Natural killer cell treated with Interleukin-12 subunit alpha and Interleukin-12 subunit beta and Interleukin-15 and Interleukin-18, amount 100 ng/mL, for 72 hours (primary cell): Measurements from ENCODE around the gene NCK2. TPM values are rescaled to one million over a fixed set of nuclear protein-coding genes. Genes with fewer than 3 reads are reported as not detected.
A peak's percentile ranks its signal among the peaks of the same experiment; 100 is the strongest.

ENCODE experiments used
- ATAC-seq, 2 donors: fragments of 150-1000 bp; cut with Tn5 transposase in 1 of 2; sonication (Bioruptor Pico), chemical (Tn5 transposase) in 1 of 2; 2 replicates each; pipeline ENCODE4 v1.10.0; 2021
- DNase-seq: peaks from one replicate; pipeline ENCODE4 v3.0.0; 2022; ENCODE audit warnings: low spot score
- H3K27ac Mint-ChIP-seq, 2 donors: 1 replicate in 1 of 2; 2 replicates in 1 of 2; pipeline ENCODE4 v1.8.0; 2022; ENCODE audit warnings: mixed read lengths in 2 of 2, mild to moderate bottlenecking in 1 of 2, moderate library complexity in 1 of 2
- H3K27me3 Mint-ChIP-seq, 2 donors: 1 replicate in 1 of 2; 2 replicates in 1 of 2; pipeline ENCODE4 v1.8.0; 2022; ENCODE audit warnings: mixed read lengths in 2 of 2
- H3K36me3 Mint-ChIP-seq: one replicate; pipeline ENCODE4 v1.8.0; 2022; ENCODE audit warnings: mixed read lengths
- H3K4me1 Mint-ChIP-seq, 2 donors: 1 replicate in 1 of 2; 2 replicates in 1 of 2; pipeline ENCODE4 v1.8.0; 2022; ENCODE audit warnings: low read depth in 2 of 2, mixed read lengths in 2 of 2, mild to moderate bottlenecking in 1 of 2
- H3K4me3 Mint-ChIP-seq: one replicate; pipeline ENCODE4 v1.8.0; 2022; ENCODE audit warnings: mixed read lengths
- H3K9me3 Mint-ChIP-seq: 2 replicates; pipeline ENCODE4 v1.8.0; 2022; ENCODE audit warnings: mixed read lengths
- total RNA-seq, 2 donors: library from RNA; stranded (reverse); gene quantifications; one replicate each; pipeline ENCODE4 v1.2.3, GENCODE V29; 2022

The NCK2 gene
- total RNA-seq, 2 donors from 2014 or later: 44.7 to 47.4 TPM

DNA sequence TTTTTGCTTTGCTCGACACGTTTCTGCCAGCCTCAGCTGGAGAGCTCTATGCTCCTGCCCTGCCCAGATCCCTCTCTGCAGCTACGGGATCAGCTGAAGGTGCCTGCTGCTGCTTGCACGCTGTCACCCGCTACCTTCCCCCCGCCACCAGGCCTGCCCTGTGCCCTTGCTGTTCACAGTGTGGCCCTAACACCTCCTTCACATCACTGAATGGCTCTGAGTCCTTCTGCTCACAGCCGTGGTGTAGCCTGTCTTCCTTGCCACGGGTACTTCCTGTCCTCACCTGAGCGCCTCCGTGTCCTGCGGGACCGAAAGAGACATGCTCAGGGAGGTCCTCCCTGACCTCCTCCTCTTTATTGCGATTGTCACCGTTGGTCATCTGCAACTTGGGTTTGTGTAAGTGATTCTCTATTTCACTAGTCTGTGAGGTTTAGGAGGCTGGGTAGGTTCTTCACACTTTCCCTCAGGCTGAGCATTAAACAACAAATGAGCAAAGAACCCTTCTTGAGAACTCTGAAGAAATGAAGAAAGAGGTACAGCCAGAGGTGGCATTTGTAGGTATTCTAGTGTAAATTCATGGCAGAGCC, 127.5 kb downstream of the NCK2 start:
- no peaks in the 10 kb centered on the region for H3K36me3 Mint-ChIP-seq

DNA sequence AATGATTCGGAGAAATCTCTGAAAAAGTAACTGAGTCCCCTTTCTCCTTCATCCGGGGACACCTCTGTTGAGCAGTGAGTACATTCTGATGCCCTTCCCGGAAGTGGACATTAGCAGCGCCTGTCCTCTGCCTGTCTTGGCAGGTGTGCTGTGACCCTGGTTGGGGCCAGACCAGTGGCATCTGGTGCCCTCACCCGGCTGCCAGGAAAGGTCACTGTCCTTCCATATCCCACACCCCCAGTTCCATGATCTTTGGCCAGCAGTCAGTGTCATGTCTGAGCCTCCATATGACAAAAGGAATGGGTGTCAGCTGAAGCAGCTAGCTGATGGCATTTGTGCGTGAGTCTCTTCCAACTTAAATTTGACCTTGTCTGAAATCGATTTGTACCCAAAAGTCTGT, 128.1 kb downstream of the NCK2 start:
- Mint-ChIP-seq H3K4me3 (peak overlapping the region; percentile 53), H3K27ac (peak overlapping the region; percentile 29 to 86), H3K9me3 (no peaks in the 10 kb centered on the region), H3K4me1 (peaks cover 64 to 67% of the 10 kb centered on the region in 2 donors), H3K27me3 (no peaks in the 10 kb centered on the region), H3K36me3 (no peaks in the 10 kb centered on the region)
- no peak for ATAC-seq
- DNase-seq: no peak

More for the DNA sequence above, 127.5 kb downstream of the NCK2 start:
- Mint-ChIP-seq H3K9me3 (no peaks in the 10 kb centered on the region), H3K4me1 (peaks cover 59 to 65% of the 10 kb centered on the region in 2 donors), H3K27me3 (no peaks in the 10 kb centered on the region), H3K4me3 (peak overlapping the region; percentile 53), H3K27ac (peak overlapping the region; percentile 29 to 86)
- peak; percentile 68 for DNase-seq
- ATAC-seq: peak; percentile 41 to 54

DNA sequence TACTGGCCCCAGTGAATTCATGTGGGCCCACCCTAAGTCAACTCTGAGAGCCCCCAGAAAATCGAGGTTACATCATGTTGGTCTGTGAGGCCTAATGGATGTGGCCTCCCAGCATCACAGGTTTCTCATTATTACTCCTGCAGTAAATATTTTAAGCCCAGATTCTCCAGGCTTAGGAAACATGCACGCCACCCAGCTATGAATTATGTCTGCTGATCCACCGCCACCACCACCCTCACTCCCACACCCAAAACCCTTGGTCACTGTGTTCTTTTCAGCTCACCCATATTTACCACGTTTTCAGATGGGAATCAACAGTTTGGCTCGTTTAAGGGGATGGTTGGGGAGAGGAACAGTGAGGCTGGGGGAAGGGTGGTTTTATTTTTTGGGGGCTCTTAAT, 128.6 kb downstream of the NCK2 start:
- Mint-ChIP-seq H3K9me3 (no peaks in the 10 kb centered on the region), H3K36me3 (no peaks in the 10 kb centered on the region), H3K27ac (peak overlapping the region; percentile 29 to 86), H3K27me3 (no peaks in the 10 kb centered on the region), H3K4me1 (peaks cover 64 to 67% of the 10 kb centered on the region in 2 donors), H3K4me3 (peak overlapping the region; percentile 53)
- ATAC-seq (no peak), DNase-seq (no peak)

DNA sequence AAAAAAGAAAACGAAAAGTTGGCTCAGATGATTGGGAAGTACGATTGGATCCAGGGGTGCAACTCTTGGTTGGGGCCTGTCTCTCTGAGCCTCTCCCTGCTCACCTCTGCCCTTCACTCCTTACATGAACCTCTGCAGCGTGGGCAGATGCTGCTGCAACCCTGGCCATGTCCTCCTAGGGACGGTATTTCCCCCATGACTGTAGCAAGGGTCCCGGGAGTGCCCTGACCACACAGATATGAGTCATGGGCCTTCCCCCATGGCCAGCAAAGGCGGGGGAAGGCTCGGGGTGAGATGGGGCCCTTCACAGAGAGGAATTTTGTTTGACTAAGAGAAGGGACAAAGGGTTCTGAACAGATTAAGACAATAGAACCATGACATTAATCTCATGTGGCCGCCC, 129.0 kb downstream of the NCK2 start:
- peak overlapping the region; percentile 29 to 86 for H3K27ac Mint-ChIP-seq
- H3K36me3 Mint-ChIP-seq: no peaks in the 10 kb centered on the region
- DNase-seq (peak; percentile 93), ATAC-seq (peak; percentile 93 to 98)
- H3K4me3 Mint-ChIP-seq: peak overlapping the region; percentile 53
- H3K4me1 Mint-ChIP-seq: peaks cover 66 to 68% of the 10 kb centered on the region in 2 donors
- H3K27me3 Mint-ChIP-seq: no peaks in the 10 kb centered on the region
- no peaks in the 10 kb centered on the region for H3K9me3 Mint-ChIP-seq

DNA sequence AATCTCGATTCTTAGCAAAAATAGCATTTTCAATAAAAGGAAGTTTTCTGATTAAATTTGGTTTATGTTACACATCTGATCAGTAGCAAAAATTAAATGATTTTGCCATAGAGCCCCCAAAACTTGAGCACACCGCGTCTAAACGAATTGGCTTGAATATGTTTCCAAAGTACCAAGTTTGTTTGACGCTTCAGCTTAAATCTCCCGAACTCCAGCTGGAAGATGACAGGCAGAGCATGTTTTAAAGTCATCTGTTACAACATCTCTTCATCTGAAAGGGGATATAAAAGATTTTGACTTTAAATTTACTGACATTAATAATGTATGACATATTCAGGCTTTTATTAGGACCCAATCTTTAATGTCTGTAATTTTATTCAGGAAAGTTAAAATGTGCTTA, 129.8 kb downstream of the NCK2 start:
- Mint-ChIP-seq H3K4me3 (peak overlapping the region; percentile 53), H3K36me3 (peaks cover 5% of the 10 kb centered on the region)

DNA sequence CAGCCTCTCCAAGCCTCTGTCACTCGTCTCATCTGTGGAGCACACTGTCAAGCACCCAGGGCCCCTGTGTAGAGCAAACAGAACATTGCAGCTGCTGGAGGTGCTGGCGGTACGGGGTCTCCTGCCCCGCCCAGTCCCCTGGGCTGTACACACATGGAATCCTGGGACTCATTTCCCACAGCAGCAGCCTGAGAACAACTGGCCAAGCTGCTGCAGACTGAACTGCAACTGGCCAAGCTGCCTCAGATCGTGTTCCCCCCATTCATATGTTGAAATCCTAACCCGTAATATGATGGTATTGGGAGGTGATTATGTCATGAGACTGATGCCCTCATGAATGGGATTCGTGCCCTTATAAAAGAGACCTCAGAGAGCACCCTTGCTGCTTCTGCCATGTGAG, 130.5 kb downstream of the NCK2 start:
- Mint-ChIP-seq H3K27me3 (no peaks in the 10 kb centered on the region), H3K9me3 (no peaks in the 10 kb centered on the region), H3K4me1 (peaks cover 68 to 70% of the 10 kb centered on the region in 2 donors), H3K27ac (peak overlapping the region in 1 of 2 donors; percentile 66), H3K36me3 (peaks cover 9% of the 10 kb centered on the region), H3K4me3 (no peak overlapping the region)
- no peak for ATAC-seq
- DNase-seq: no peak

More for the DNA sequence above, 129.8 kb downstream of the NCK2 start:
- Mint-ChIP-seq H3K4me1 (peaks cover 66 to 70% of the 10 kb centered on the region in 2 donors), H3K27me3 (no peaks in the 10 kb centered on the region), H3K9me3 (no peaks in the 10 kb centered on the region), H3K27ac (peak overlapping the region; percentile 29 to 86)
- ATAC-seq: no peak
- DNase-seq: no peak

DNA sequence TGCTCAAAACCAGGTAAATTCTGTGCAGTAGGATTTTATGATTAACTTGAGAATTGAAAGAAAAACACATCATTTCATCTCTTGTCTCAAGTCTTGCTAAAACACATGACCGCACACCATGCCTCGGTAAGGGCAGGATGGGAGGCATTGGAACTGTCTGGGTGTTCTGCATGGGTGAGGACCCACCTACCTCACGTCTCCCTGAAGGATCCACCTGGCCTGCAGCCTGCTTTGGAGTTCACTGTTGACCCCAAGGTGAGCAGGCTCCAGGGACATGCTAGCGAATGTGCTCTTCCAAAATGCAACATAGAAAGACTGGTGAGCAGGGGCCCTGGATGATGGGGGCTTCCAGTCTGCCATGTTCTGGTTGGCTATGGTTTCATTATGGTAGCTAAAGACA, 131.5 kb downstream of the NCK2 start:
- no peak for ATAC-seq
- no peak overlapping the region for H3K4me3 Mint-ChIP-seq
- H3K27me3 Mint-ChIP-seq: no peaks in the 10 kb centered on the region

DNA sequence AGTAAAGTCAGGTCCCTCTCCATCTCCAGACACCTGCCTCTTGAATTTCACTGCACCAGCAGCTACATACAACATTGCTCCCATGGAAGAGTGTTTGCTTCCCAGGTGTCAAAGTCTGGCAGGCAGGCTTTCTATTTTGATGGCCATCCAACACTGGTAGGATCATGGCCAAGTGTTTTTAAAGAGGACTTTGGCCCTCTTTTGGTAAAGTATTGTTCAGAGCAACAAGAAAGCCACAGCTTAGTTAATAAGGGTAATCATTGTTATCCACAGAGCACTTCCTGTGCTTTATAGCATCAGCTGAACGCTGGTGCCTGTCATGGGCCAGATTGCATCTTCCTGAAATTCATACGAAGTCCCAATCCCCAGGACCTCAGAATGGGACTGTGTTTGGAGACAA, 133.2 kb downstream of the NCK2 start:
- DNase-seq: no peak
- Mint-ChIP-seq H3K9me3 (no peaks in the 10 kb centered on the region), H3K27ac (peak overlapping the region in 1 of 2 donors; percentile 80), H3K36me3 (peaks cover 10% of the 10 kb centered on the region), H3K27me3 (no peaks in the 10 kb centered on the region), H3K4me1 (peaks cover 55 to 56% of the 10 kb centered on the region in 2 donors), H3K4me3 (no peak overlapping the region)
- ATAC-seq: no peak

More for the DNA sequence above, 131.5 kb downstream of the NCK2 start:
- Mint-ChIP-seq H3K9me3 (no peaks in the 10 kb centered on the region), H3K4me1 (peaks cover 61 to 63% of the 10 kb centered on the region in 2 donors), H3K36me3 (peaks cover 10% of the 10 kb centered on the region), H3K27ac (peak overlapping the region; percentile 20 to 66)
- no peak for DNase-seq

DNA sequence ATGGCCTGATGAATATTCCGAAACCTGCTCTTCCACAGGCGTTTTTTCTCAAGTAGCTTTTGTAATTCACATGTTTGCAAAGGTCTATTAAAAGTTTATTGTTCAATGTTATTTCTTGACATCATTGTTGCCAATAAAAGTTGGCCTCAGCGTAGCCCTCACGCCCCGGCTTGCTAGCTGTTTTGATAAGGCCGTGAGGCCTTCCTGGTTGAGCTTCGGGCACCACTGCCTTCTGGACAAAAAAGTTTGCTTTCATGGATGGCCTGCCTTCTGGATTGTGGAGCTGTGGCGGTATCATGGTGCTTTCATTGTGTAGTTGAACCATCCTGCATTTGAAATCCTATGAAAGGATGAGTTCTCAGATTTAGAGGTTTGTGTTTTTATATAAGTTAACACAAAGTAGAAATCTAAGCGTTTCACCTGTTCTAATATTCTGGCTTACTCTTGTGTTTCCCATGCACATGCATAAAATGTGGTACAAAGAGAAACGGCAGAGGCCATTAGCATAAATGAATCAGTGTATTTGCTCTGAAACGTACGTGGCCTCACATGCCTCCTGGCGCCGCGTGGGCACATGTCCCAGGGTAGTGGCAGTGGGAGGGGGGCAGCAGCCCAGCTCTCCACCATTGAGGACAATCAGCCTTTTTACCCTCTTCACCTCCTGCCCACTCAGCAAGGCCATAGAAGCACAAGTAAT, 134.5 kb downstream of the NCK2 start:
- ATAC-seq: peak in 1 of 2 donors; percentile 5
- no peaks in the 10 kb centered on the region for H3K9me3 Mint-ChIP-seq
- no peak overlapping the region for H3K4me3 Mint-ChIP-seq
- H3K27me3 Mint-ChIP-seq: no peaks in the 10 kb centered on the region
- H3K4me1 Mint-ChIP-seq: peaks cover 48 to 51% of the 10 kb centered on the region in 2 donors
- DNase-seq: no peak
- no peak overlapping the region for H3K27ac Mint-ChIP-seq
- H3K36me3 Mint-ChIP-seq: peaks cover 10% of the 10 kb centered on the region

DNA sequence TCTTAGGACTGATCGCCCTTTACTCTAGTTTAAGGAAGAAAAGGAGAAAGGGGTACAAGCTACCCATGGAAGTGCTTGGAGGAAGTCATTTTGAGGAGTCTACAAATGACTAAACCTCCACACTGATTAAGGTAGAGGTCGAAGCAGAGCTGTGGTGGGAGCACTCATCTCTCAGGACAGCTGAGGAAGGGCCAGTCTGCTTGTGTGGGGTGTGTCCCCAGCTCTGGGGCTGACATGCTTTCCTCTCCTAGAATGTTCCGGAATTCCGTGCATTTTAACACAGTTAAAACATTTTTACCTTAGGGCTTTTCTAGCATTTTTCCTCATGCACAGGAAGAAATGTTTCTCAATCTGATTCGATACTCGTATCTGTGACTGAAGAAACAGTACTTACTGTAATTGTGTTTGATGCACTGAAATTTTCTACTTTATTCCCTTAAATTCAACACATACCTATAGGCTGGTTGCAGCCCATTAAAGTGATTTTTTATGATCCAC, 135.1 kb downstream of the NCK2 start:
- DNase-seq (no peak), ATAC-seq (peak in 1 of 2 donors; percentile 25)
- H3K4me3 Mint-ChIP-seq: no peak overlapping the region
- peaks cover 10% of the 10 kb centered on the region for H3K36me3 Mint-ChIP-seq
- no peaks in the 10 kb centered on the region for H3K27me3 Mint-ChIP-seq
- H3K4me1 Mint-ChIP-seq: peaks cover 49 to 55% of the 10 kb centered on the region in 2 donors
- H3K9me3 Mint-ChIP-seq: no peaks in the 10 kb centered on the region
- no peak overlapping the region for H3K27ac Mint-ChIP-seq

DNA sequence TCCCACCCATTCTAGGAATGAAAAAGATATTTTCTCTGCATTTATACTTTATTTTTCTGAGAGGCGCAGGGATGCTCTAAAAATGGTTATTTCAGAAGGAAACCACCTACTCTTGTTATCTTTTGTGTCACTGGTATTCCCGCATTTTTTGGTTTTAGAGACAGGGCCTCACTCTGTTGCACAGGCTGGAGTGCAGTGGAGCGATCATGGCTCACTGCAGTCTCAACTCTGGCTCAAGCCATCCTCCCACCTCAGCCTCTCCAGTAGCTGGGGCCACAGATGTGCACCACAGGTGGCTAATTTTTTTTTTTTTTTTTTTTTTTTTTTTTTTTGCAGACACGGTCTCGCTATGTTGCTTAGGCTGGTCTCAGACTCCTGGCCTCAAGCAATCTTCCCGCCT, 135.9 kb downstream of the NCK2 start:
- Mint-ChIP-seq H3K4me1 (peaks cover 47 to 51% of the 10 kb centered on the region in 2 donors), H3K9me3 (no peaks in the 10 kb centered on the region), H3K4me3 (no peak overlapping the region), H3K36me3 (peaks cover 10% of the 10 kb centered on the region), H3K27ac (no peak overlapping the region), H3K27me3 (no peaks in the 10 kb centered on the region)
- ATAC-seq (no peak), DNase-seq (no peak)

DNA sequence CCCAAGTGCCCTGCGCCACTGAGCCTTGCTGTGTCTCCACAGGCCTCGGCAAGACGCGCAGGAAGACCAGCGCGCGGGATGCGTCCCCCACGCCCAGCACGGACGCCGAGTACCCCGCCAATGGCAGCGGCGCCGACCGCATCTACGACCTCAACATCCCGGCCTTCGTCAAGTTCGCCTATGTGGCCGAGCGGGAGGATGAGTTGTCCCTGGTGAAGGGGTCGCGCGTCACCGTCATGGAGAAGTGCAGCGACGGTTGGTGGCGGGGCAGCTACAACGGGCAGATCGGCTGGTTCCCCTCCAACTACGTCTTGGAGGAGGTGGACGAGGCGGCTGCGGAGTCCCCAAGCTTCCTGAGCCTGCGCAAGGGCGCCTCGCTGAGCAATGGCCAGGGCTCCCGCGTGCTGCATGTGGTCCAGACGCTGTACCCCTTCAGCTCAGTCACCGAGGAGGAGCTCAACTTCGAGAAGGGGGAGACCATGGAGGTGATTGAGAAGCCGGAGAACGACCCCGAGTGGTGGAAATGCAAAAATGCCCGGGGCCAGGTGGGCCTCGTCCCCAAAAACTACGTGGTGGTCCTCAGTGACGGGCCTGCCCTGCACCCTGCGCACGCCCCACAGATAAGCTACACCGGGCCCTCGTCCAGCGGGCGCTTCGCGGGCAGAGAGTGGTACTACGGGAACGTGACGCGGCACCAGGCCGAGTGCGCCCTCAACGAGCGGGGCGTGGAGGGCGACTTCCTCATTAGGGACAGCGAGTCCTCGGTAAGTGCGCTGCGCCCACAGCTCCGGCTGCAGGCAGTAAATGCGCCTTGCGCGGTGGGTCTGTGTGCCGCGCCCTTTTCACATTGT, 136.8 kb downstream of the NCK2 start:
- no peak overlapping the region for H3K27ac Mint-ChIP-seq
- no peaks in the 10 kb centered on the region for H3K9me3 Mint-ChIP-seq
- H3K4me3 Mint-ChIP-seq: no peak overlapping the region
- DNase-seq (no peak), ATAC-seq (no peak)
- H3K27me3 Mint-ChIP-seq: no peaks in the 10 kb centered on the region
- peaks cover 51 to 54% of the 10 kb centered on the region in 2 donors for H3K4me1 Mint-ChIP-seq
- peaks cover 10% of the 10 kb centered on the region for H3K36me3 Mint-ChIP-seq

DNA sequence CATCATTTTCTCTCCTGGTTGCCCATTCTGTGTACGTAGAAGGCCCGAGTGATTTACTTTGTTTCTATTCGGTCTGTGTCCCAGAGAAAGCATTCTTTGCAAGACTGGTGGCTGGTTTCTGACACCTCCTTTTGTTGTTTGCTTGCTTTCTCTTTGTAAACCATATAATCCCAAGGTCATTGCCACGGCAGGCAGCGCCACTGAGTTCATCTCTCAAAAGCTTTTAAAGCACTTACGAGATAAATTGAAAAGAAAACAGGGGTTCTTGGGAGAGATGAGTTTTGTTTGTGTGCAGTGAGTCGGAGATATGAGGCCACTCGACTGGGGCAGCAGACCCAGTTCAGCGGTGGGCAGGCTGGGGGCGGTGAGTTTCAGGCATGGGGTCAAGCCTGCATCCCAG, 137.6 kb downstream of the NCK2 start:
- Mint-ChIP-seq H3K4me3 (no peak overlapping the region), H3K9me3 (no peaks in the 10 kb centered on the region), H3K27me3 (no peaks in the 10 kb centered on the region), H3K27ac (peak overlapping the region in 1 of 2 donors; percentile 25), H3K4me1 (peaks cover 53 to 55% of the 10 kb centered on the region in 2 donors), H3K36me3 (peaks cover 13% of the 10 kb centered on the region)
- no peak for DNase-seq
- no peak for ATAC-seq
